ENCODE results near the gene MAGI2. TPM values are rescaled to one million over a fixed set of nuclear protein-coding genes. Genes with fewer than 3 reads are reported as not detected.

MAGI2 gene
- total RNA-seq, 2 experiments from 2014 or later: 0.14 to 0.31 TPM

GRCh38 chr7:78284945-78285344 is 1168.5 kb downstream of the MAGI2 start:
- Mint-ChIP-seq H3K27me3 (peaks cover 5% of the 10 kb centered on the region), H3K4me1 (no peaks in the 10 kb centered on the region), H3K4me3 (no peak overlapping the region), H3K27ac (no peak overlapping the region), H3K36me3 (no peaks in the 10 kb centered on the region), H3K9me3 (no peaks in the 10 kb centered on the region)
- no peak for DNase-seq

- Mint-ChIP-seq H3K9me3 (no peaks in the 10 kb centered on the region), H3K27me3 (no peaks in the 10 kb centered on the region), H3K36me3 (no peaks in the 10 kb centered on the region), H3K27ac (no peak overlapping the region), H3K4me3 (no peak overlapping the region), H3K4me1 (no peaks in the 10 kb centered on the region)
- DNase-seq: no peak
Measured at GRCh38 chr7:78280276-78280675, 1173.2 kb downstream of the MAGI2 start.

GRCh38 chr7:78279457-78279856 is 1174.0 kb downstream of the MAGI2 start:
- no peak overlapping the region for H3K27ac Mint-ChIP-seq
- no peaks in the 10 kb centered on the region for H3K4me1 Mint-ChIP-seq
- H3K27me3 Mint-ChIP-seq: no peaks in the 10 kb centered on the region

GRCh38 chr7:78279032-78279431 is 1174.4 kb downstream of the MAGI2 start:
- Mint-ChIP-seq H3K9me3 (no peaks in the 10 kb centered on the region), H3K27me3 (no peaks in the 10 kb centered on the region), H3K27ac (no peak overlapping the region), H3K4me3 (no peak overlapping the region), H3K36me3 (no peaks in the 10 kb centered on the region), H3K4me1 (no peaks in the 10 kb centered on the region)
- DNase-seq: no peak

More at GRCh38 chr7:78279457-78279856, 1174.0 kb downstream of the MAGI2 start:
- Mint-ChIP-seq H3K4me3 (no peak overlapping the region), H3K9me3 (no peaks in the 10 kb centered on the region), H3K36me3 (no peaks in the 10 kb centered on the region)
- DNase-seq: no peak

GRCh38 chr7:78267141-78267540 is 1186.3 kb downstream of the MAGI2 start:
- Mint-ChIP-seq H3K36me3 (no peaks in the 10 kb centered on the region), H3K9me3 (peaks cover 10% of the 10 kb centered on the region), H3K27me3 (no peaks in the 10 kb centered on the region), H3K27ac (no peak overlapping the region), H3K4me1 (no peaks in the 10 kb centered on the region), H3K4me3 (no peak overlapping the region)
- no peak for DNase-seq

GRCh38 chr7:78265486-78265885 is 1188.0 kb downstream of the MAGI2 start:
- peaks cover 2% of the 10 kb centered on the region for H3K9me3 Mint-ChIP-seq
- no peak for DNase-seq
- H3K36me3 Mint-ChIP-seq: no peaks in the 10 kb centered on the region
- H3K27ac Mint-ChIP-seq: no peak overlapping the region
- H3K4me1 Mint-ChIP-seq: no peaks in the 10 kb centered on the region
- no peak overlapping the region for H3K4me3 Mint-ChIP-seq
- no peaks in the 10 kb centered on the region for H3K27me3 Mint-ChIP-seq

- Mint-ChIP-seq H3K27ac (no peak overlapping the region), H3K27me3 (no peaks in the 10 kb centered on the region), H3K4me1 (no peaks in the 10 kb centered on the region), H3K9me3 (no peaks in the 10 kb centered on the region), H3K4me3 (no peak overlapping the region), H3K36me3 (no peaks in the 10 kb centered on the region)
- DNase-seq: no peak
Measured at GRCh38 chr7:78265071-78265470, 1188.4 kb downstream of the MAGI2 start.

GRCh38 chr7:78264105-78264504 is 1189.4 kb downstream of the MAGI2 start:
- Mint-ChIP-seq H3K9me3 (no peaks in the 10 kb centered on the region), H3K27me3 (no peaks in the 10 kb centered on the region), H3K27ac (no peak overlapping the region), H3K36me3 (no peaks in the 10 kb centered on the region), H3K4me3 (no peak overlapping the region), H3K4me1 (no peaks in the 10 kb centered on the region)
- DNase-seq: no peak

GRCh38 chr7:78261739-78262138 is 1191.7 kb downstream of the MAGI2 start:
- Mint-ChIP-seq H3K27ac (no peak overlapping the region), H3K4me3 (no peak overlapping the region), H3K36me3 (no peaks in the 10 kb centered on the region), H3K27me3 (no peaks in the 10 kb centered on the region), H3K4me1 (no peaks in the 10 kb centered on the region), H3K9me3 (no peaks in the 10 kb centered on the region)
- DNase-seq: no peak

- H3K9me3 Mint-ChIP-seq: no peaks in the 10 kb centered on the region
- no peaks in the 10 kb centered on the region for H3K36me3 Mint-ChIP-seq
- no peaks in the 10 kb centered on the region for H3K27me3 Mint-ChIP-seq
- no peaks in the 10 kb centered on the region for H3K4me1 Mint-ChIP-seq
- no peak overlapping the region for H3K4me3 Mint-ChIP-seq
- no peak overlapping the region for H3K27ac Mint-ChIP-seq
- DNase-seq: no peak
Measured at GRCh38 chr7:78261302-78261701, 1192.2 kb downstream of the MAGI2 start.

GRCh38 chr7:78260826-78261225 is 1192.6 kb downstream of the MAGI2 start:
- no peak for DNase-seq
- Mint-ChIP-seq H3K4me3 (no peak overlapping the region), H3K4me1 (no peaks in the 10 kb centered on the region), H3K27ac (no peak overlapping the region), H3K9me3 (no peaks in the 10 kb centered on the region), H3K36me3 (no peaks in the 10 kb centered on the region), H3K27me3 (no peaks in the 10 kb centered on the region)

GRCh38 chr7:78254726-78255055 is 1198.8 kb downstream of the MAGI2 start:
- Mint-ChIP-seq H3K4me1 (no peaks in the 10 kb centered on the region), H3K36me3 (no peaks in the 10 kb centered on the region)

GRCh38 chr7:78253850-78254725 is 1199.4 kb downstream of the MAGI2 start:
- Mint-ChIP-seq H3K9me3 (no peaks in the 10 kb centered on the region), H3K36me3 (no peaks in the 10 kb centered on the region), H3K4me3 (no peak overlapping the region), H3K4me1 (no peaks in the 10 kb centered on the region), H3K27ac (no peak overlapping the region), H3K27me3 (no peaks in the 10 kb centered on the region)
- DNase-seq: no peak

More at GRCh38 chr7:78254726-78255055, 1198.8 kb downstream of the MAGI2 start:
- DNase-seq: no peak
- Mint-ChIP-seq H3K27me3 (no peaks in the 10 kb centered on the region), H3K9me3 (no peaks in the 10 kb centered on the region), H3K27ac (no peak overlapping the region), H3K4me3 (no peak overlapping the region)

- Mint-ChIP-seq H3K4me1 (no peaks in the 10 kb centered on the region), H3K27me3 (no peaks in the 10 kb centered on the region), H3K4me3 (no peak overlapping the region), H3K27ac (no peak overlapping the region), H3K36me3 (no peaks in the 10 kb centered on the region), H3K9me3 (peaks cover 10% of the 10 kb centered on the region)
- DNase-seq: no peak
Measured at GRCh38 chr7:78248867-78249266, 1204.6 kb downstream of the MAGI2 start.

GRCh38 chr7:78247910-78248689 is 1205.4 kb downstream of the MAGI2 start:
- DNase-seq: no peak
- Mint-ChIP-seq H3K27ac (no peak overlapping the region), H3K4me1 (no peaks in the 10 kb centered on the region), H3K4me3 (no peak overlapping the region), H3K9me3 (peaks cover 10% of the 10 kb centered on the region), H3K36me3 (no peaks in the 10 kb centered on the region), H3K27me3 (no peaks in the 10 kb centered on the region)

All from activated naive CD8-positive, alpha-beta T cell treated with anti-CD3 and anti-CD28 coated beads for 36 hours (primary cell).